Activated CD4-positive, alpha-beta T cell treated with anti-CD3 and anti-CD28 coated beads, Interleukin-10, Interleukin-2, amounts not matched to agents 100 ng/mL and 50 ng/mL, durations not matched to agents 16 hours and 8 hours (primary cell): Measurements from ENCODE around the gene CNTN1.
"Not testable (repeated sequence)": the region's sequence is repeated elsewhere in the genome, so short reads cannot be mapped to it uniquely, and the experiment has no call there.

Experiments used
- DNase-seq: peaks from one replicate; pipeline ENCODE4 v3.0.0-alpha.2; 2020

Gene CNTN1

DNA sequence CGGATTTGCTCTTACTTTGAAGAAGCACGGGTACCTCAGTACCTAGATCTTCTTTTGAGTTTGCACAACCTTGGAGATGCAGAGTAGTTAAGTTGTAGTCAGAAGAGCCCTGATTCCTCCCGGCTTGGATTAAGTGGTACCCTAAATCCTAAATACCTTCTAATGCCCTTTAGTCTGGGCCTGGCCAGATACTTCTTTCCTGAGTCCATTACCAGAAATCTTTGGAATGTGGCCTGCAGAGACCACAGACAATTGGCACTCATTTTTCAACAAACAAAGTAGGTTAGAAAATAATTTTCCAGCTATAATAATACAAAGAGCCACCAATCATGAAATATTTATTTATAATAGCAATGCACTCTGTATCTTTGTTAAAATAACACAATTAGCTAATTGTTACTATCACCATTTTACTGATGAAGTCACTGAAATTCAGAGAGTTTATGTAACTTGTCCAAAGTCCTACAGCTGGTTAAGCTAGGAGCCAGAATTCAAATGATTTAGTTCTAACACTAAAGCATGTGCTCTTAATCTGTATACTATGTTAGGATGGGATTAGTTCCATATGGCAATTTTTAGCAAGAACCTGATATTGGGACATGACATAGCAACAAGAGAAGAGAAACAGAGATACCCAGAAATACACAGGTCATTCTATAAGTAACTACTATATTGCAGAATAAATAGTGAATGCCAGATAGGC lies 363.8 kb downstream of the CNTN1 start:
- DNase-seq, result no peak

DNA sequence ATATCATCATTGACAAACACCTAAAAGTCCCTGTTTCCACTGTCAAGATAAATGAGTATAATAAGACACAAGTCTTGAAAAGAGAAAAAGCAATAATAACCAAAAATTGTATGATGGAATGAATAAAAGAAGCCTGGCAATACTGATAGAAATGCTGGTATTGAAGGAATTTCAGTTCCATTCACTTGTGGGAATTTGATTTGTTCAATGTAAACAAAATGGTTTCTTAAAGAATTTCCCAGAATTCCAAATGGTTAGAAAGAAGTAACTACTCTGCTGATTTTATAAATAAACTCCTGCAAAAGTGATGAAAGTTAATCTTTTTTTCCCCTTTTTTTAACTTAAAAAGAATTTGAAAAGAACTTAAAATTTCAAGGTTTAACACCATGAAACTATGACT lies 366.0 kb downstream of the CNTN1 start:
- no peak for DNase-seq

DNA sequence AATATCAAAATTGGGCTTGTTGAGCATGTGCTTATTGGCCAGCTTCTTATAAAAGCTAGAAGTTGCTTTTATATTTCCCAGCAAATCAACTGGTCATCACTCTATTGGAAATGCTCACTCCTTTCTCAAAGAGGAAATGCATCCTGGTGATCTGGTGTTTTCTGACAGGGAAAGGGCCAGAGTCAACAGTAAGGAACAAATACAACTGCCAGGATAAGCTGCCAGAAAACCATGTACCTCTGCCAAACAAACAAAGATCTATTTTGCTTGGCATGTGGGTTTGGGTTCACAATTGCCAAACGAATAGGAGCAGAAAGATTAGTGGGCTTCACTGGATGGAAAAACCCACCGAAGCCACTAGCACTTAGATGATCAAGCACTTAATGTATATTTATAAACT lies 369.0 kb downstream of the CNTN1 start:
- DNase-seq, result no peak

DNA sequence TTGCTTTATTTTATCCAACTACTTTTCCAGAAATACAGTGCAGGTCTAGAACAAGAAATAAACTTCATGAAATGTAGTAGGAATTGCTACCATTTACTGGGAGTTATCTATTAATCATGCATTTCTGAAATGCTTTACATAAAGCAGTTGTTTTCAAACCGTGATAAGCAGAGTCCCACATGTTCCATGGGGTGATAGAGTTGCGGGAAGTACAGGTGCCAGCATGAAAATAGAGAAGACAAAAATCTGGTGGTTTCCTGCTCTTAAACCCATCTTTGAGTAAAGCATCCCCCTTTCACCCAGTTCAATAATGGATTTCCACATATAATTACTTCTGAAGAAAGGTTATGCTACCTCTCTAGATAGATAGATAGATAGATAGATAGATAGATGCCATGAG lies 372.2 kb downstream of the CNTN1 start:
- DNase-seq, result no peak

DNA sequence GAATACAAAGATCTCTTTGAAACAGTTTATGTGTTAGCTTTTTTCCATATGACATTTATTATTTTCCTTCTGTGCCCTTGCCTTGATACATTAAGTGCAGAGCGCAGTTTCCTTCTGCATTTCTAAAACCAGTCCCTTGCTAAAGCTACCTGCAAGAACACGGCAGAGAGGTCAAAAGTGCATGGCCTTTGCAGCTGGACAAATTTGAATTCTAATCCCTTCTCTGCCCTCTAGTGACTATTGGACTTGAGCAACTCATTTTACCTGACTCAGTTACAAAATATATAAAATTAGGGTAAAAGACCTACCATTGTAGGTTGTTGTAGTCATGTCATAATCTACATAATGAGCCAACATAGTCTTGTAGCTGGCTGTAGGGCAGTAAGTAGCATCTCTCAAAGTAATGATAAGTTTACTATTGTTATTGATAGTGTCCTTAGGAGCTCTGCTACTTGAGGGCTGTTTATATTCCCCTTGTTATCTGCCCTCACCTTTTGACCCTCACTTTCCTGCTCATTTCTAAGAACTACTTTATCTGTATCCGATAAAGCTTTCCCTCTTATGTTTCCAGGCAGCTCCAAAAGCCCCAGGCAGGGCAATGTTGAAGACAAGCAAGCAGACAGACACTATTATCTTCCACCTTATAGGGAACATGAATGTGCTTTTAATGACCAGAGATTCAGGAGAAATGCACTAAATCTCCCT lies 375.9 kb downstream of the CNTN1 start:
- no peak for DNase-seq

DNA sequence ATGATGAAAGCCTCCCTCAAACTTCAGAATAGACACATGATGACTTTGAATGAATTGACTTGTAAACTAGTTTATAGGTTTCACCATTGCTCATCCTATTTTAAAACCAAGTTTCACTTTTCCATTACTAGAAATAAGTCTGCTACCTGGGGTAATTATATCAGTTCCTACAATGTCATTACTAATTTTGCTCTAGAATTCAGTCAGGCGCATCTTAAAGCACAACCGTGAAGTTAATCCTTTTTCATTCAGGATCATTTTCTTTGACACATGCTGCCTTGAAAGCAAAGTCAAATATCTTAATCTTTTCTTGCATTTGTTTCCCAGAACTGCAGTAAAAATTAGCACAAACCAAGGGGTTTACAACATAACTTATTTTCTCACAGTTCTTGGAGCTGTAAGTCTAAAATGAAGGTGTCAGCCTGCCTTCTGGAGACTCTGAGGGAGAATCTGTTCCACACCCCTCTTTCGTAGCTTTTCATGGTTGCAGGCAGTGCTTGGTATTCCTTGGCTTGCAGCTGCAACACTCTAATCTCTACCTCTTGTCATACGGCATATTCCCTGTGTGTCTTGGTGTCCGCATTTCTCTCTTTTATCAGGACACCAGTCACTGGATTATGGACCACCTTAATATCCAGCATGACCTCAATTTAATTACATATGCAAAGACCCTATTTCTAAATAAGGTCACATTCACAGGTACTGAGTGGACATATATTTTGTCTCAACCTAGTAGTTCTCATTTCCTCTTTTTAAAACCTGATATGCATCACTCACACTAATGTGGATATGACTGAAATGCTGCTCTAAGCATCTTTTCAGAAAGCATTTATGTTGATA lies 381.6 kb downstream of the CNTN1 start:
- DNase-seq, result no peak

DNA sequence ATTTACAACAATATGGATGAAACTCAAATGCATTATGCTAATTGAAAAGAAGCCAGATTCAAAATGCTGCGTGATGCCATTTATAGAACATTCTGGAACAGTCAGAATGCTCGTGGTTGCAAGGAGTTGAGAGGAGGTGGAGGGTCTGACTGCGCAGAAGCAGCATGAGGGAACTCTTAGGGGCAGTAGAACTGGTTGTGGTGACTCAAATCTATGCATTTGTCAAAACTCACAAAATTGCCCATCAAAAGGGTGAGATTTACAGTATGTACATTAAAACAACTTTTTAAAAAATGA lies 382.2 kb downstream of the CNTN1 start:
- DNase-seq, result no peak

DNA sequence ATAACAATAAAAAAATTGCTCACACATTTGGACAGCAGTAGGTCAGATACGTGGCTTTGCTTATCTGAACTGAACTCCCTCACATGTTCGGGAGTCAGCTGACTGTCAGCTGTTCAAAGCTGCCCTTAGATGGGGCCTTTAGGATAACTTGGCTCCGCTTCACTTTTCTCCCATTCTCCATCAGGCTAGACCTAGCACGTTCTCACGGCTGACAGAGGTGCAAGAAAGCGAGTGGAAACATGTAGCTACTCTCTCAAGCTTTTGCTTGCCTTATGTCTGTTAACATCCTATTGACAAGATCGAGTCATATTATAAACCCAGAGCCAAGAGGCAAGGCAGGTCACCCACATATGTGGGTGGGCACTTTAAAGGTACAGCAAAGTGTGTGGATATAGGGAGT lies 383.9 kb downstream of the CNTN1 start:
- no peak for DNase-seq

DNA sequence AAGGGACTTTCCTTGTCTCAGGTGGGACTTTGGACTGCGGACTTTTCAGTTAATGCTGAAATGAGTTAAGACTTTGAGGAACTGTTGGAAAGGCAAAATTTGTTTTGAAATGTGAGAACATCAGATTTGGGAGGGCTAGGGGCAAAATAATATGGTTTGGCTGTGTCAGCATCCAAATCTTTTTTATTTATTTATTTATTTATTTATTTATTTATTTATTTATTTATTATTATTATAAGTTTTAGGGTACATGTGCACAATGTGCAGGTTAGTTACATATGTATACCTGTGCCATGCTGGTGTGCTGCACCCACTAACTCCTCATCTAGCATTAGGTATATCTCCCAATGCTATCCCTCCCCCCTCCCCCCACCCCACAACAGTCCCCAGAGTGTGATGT lies 389.0 kb downstream of the CNTN1 start:
- DNase-seq, result not testable (repeated sequence)

DNA sequence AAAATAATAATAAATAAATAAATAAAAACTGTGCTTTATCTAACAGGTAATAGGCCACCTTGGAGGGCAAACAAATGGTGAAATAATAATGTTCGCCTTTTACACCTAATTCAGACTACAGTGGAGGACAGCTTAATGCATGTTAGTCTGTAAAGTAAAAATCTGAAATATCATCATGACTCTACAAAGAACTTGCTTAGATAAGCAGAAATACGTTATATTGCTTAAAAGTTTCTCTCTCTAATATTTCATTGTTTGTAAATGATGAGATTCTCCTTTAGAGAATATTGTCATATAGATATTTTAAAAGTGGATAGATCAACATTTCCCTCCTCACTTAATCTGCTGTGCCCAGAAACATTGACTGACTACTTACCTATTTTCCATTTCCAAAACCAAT lies 397.2 kb downstream of the CNTN1 start:
- DNase-seq, result no peak

DNA sequence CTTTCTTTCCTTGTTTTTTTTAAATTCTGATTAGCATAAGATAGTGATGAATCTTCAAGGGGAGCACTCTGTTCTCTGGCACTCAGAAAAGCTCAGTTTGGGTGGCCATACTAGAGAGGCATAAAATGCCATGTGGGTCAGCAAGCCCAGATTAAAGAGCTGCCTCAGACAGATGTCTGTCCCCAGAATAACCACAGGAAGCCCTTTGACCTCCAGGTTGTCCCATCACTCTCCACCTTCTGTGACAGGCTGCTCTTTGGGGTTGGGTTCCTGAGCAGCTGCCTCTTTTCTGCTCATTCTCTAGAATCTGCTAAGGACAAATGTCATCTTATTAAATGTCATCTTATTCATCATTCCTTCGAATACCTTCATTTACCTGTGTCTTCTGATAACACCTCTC lies 399.9 kb downstream of the CNTN1 start:
- DNase-seq, result no peak

DNA sequence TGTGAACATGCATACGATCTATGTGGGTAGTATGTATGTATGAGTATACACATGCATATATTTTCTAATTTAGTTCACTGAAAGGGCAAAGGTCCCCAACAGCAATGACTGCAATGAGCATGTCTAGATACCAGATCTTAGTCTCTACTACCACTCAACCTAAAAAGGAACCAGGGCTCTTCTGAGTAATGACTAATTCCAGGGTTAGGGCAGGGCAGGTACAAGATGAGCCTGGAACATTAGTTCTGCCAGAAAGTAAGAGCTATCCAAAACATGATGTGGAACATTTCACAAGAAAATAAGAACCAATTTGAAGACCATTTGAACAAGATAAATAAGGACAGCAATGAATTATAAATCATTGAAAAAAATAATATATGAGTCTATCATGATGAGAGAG lies 404.6 kb downstream of the CNTN1 start:
- DNase-seq, result no peak

DNA sequence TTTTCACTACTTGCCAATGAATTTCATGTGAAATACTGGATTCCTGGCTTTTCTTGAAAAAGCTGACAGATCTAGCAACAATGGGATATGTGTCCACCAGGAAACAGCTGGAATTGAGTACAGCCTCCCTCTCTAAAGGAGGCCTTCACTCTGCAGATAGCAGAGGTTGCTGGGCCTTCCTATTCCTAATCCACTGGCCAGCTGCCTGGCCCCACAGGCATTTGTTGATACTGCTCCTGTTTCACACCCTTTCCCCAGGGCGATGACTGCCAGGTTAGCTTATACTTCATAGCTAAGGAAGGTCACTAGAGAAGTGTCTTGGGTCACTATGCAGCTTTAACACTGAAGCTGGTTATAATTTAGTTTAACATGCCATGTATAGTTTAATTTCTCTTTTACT lies 408.3 kb downstream of the CNTN1 start:
- DNase-seq, result no peak

DNA sequence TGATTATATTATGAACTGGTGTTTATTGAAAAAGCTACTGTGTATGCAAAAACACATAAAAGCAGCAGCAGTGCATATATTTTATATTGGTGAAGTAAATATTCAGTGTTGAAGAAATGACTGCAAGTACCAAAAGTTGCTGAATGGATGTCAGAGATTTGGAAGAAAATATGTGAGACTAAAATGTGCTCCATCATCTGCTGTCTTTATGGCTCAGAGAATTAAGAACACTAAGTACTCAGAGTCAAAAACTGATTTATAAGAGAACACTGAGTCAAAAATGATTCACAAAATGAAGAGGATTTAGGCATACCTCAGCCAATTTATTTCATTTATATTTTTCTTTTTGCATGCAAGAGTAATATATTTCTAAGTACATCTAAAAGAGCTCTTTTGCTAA lies 409.6 kb downstream of the CNTN1 start:
- no peak for DNase-seq

DNA sequence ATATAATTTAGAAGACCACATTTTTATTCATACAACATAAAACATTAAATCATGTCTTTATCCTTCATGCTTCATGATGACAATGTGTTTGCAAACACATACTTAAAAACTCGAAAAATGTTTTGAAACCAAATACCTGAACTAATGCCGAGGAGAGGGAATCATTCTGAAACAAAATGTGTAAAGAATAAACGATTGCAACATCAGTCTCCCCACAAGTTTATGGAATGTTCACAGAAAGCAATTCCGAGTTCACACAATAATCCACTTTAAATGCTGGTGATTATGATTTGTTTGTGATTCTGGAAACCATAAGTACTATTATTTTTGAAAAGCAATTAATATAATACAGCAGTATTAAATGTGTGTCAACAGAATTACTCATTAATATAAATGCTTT lies 411.4 kb downstream of the CNTN1 start:
- no peak for DNase-seq

DNA sequence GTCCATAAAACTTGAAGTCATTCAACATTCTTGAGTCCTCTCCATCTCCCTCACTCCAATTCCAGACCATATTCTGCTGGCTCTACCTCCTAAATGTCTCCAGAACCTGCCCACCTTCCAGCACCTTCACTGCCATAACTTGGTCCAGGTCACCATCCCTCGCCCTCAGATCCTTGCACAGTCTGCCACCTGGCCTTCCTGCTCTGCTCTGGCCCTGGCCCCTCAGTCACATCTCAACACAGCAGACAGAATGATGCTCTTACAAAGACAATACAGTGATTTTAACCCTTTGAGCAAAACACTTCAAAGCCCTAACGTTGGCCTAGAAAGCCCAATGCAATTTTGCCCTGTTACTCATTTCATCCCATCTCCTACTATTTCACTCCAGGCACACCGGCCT lies 414.1 kb downstream of the CNTN1 start:
- no peak for DNase-seq

DNA sequence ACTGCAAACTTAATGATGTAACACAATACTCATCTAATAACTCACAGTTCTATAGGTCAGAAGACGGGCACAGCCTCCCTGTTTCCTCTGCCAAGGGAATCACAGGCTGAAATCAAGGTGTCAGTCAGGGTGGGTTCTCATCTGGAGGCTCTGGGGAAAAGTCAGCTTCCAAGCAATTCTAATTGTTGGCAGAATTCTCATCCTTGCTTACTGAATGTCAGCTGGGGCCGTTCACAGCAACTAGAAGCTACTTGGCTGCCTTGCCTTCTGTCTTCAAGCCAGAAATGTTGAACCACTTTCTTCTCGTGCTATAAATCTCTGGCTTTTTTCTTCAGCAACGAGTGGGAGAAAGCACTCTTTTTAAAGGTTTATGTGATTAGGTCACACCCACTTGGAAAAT lies 415.8 kb downstream of the CNTN1 start:
- DNase-seq, result no peak

DNA sequence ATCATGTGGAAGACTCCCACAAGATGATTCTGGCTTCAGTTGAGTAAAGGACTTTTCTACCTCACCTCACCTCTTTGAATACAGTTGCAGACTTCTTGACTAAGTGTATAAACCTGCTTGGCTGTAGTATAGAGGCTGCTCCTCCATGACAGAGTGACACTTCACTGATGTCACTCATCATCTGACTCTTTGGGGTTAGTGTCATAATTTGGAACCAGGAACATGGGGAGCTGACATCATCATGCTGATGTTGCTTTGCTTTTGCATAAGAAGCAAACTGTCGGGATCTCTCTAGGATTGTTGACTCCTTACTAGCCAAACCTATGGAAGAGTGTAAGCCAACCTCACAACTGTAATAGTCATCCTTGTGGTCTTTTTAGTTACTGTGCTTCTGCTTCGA lies 420.7 kb downstream of the CNTN1 start:
- no peak for DNase-seq

DNA sequence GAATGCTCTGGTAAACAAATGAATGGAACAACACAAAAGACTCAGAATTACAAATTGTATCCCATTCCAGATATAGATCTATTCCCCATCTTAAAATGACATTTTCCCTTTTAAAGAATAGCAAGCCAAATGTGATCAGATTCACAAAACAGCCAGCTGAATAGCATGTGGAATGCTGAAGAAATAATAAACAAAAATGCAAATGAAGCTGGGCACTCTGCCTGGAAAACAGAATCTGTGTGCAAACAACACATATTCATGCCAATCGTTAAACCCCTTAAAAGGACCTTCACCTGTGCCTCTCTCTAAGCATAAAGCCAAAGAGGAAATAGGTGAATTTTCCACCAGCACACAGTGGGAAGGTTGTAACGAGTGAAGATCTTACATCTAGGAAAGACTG lies 428.0 kb downstream of the CNTN1 start:
- DNase-seq, result no peak

DNA sequence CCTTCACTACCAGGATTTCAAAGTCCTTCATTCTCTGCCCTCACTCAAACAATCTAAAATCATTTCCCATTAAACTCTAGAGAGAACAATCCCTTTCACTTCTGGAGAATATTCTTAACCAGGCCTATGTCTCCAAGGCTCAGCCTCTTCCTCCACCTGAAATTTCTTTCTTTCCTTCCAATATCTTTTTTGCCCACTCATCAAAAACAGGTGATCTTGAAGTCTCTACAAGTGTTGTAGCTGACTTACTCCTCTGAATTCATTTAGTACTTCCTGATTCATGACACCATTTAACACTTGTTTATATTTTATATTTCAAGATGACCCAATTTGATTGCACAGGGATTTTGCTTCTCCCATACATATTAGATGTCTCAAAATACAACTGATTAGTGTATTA lies 429.1 kb downstream of the CNTN1 start:
- DNase-seq, result no peak
